HEK293 (cell line): Measurements from ENCODE around the gene BICD1.

Source experiments
- HOXC10 ChIP-seq: sonication (generic); formaldehyde crosslinking; IDR thresholded peaks from 2 replicates; pipeline ENCODE4 v1.8.1; 2023; ENCODE audit warnings: mild to moderate bottlenecking, missing genetic modification reagents
- REST ChIP-seq: fragments of 450-650 bp; formaldehyde crosslinking; IDR thresholded peaks from 2 replicates; pipeline ENCODE4 v1.5.1; 2016; ENCODE audit warnings: missing biosample characterization, missing genetic modification characterization
- ZIC2 ChIP-seq: fragments of 450-650 bp; formaldehyde crosslinking; IDR thresholded peaks from 2 replicates; pipeline ENCODE4 v1.5.1; 2016; ENCODE audit warnings: missing biosample characterization, missing genetic modification characterization
- ZNF10 ChIP-seq: fragments of 450-650 bp; formaldehyde crosslinking; IDR thresholded peaks from 2 replicates; pipeline ENCODE4 v1.5.1; 2017; ENCODE audit warnings: missing biosample characterization, missing genetic modification characterization
- ZNF138 ChIP-seq: fragments of 450-650 bp; formaldehyde crosslinking; IDR thresholded peaks from 2 replicates; pipeline ENCODE4 v1.5.1; 2016; ENCODE audit warnings: missing biosample characterization, missing genetic modification characterization, borderline replicate concordance
- ZNF16 ChIP-seq: fragments of 450-650 bp; formaldehyde crosslinking; IDR thresholded peaks from 2 replicates; pipeline ENCODE4 v1.5.1; 2016; ENCODE audit warnings: low read depth, missing biosample characterization, missing genetic modification characterization
- ZNF302 ChIP-seq: fragments of 450-650 bp; formaldehyde crosslinking; IDR thresholded peaks from 2 replicates; pipeline ENCODE4 v1.5.1; 2016; ENCODE audit warnings: missing biosample characterization, missing genetic modification characterization, low read depth
- ZNF473 ChIP-seq: fragments of 450-650 bp; formaldehyde crosslinking; IDR thresholded peaks from 2 replicates; pipeline ENCODE4 v1.5.1; 2017; ENCODE audit warnings: missing biosample characterization, missing genetic modification characterization
- ZNF692 ChIP-seq: fragments of 450-650 bp; formaldehyde crosslinking; IDR thresholded peaks from 2 replicates; pipeline ENCODE4 v1.5.1; 2016; ENCODE audit warnings: missing biosample characterization, missing genetic modification characterization
- ZNF76 ChIP-seq: fragments of 450-650 bp; formaldehyde crosslinking; IDR thresholded peaks from 2 replicates; pipeline ENCODE4; 2016; ENCODE audit warnings: low read depth, missing biosample characterization, missing genetic modification characterization, borderline replicate concordance
- ZSCAN18 ChIP-seq: fragments of 450-650 bp; formaldehyde crosslinking; IDR thresholded peaks from 2 replicates; pipeline ENCODE4 v1.5.1; 2016; ENCODE audit warnings: missing biosample characterization, missing genetic modification characterization
- TF ChIP-seq, protein P1 (sequence below): fragments of 450-650 bp; formaldehyde crosslinking; IDR thresholded peaks from 2 replicates; pipeline ENCODE4 v1.5.1; 2016; ENCODE audit warnings: missing biosample characterization, missing genetic modification characterization
- TF ChIP-seq, protein P2 (sequence below): fragments of 450-650 bp; formaldehyde crosslinking; IDR thresholded peaks from 2 replicates; pipeline ENCODE4 v1.5.0; 2017; ENCODE audit warnings: missing biosample characterization, missing genetic modification characterization, borderline replicate concordance

DNA sequence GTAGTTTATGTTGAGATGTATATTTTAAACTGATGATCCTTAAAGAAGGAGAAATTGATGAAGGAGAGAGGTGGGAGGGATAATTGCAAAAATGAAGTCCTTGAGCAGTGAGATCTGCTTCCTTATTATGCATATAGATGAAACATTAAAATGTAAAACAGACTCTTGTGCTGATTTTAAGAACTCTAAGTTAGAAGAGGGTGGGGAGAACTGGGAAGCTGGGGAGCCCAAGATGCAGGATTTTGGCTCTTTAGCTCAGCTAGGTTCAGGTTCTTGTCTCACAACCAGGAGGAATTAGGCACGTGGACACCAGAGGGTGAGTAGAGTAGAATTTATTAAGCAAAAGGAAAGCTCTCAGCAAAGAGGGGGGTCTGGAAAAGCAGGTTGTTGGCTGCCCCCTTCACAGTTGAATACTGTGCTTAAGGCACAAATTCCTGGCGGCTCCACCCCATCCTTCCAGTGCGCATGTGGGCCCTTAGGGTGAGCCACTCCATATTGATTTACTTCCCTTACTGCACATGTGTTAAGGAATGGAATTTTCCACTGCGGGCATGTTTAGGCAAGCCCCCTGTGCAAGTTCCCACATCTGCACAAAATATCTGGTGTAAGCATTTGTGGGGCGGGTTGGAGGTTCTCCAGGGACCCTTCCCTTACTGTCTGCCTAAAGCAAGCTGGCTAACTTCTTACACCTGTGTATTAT is 141.9 kb downstream of the BICD1 start:
- TF ChIP-seq ZNF76 (no peak), ZNF692 (tag by site-specific recombination) (no peak), ZNF302 (no peak), HOXC10 (no peak), ZSCAN18 (tag by site-specific recombination) (no peak), ZIC2 (tag by site-specific recombination) (no peak), REST (tag by site-specific recombination) (no peak), ZNF138 (tag by site-specific recombination) (no peak), ZNF10 (tag by site-specific recombination) (no peak), ZNF473 (tag by site-specific recombination) (no peak), ZNF16 (tag by site-specific recombination) (no peak)
- TF ChIP-seq, protein P1, sequence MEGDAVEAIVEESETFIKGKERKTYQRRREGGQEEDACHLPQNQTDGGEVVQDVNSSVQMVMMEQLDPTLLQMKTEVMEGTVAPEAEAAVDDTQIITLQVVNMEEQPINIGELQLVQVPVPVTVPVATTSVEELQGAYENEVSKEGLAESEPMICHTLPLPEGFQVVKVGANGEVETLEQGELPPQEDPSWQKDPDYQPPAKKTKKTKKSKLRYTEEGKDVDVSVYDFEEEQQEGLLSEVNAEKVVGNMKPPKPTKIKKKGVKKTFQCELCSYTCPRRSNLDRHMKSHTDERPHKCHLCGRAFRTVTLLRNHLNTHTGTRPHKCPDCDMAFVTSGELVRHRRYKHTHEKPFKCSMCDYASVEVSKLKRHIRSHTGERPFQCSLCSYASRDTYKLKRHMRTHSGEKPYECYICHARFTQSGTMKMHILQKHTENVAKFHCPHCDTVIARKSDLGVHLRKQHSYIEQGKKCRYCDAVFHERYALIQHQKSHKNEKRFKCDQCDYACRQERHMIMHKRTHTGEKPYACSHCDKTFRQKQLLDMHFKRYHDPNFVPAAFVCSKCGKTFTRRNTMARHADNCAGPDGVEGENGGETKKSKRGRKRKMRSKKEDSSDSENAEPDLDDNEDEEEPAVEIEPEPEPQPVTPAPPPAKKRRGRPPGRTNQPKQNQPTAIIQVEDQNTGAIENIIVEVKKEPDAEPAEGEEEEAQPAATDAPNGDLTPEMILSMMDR (tag by site-specific recombination) = no peak
- TF ChIP-seq, protein P2, sequence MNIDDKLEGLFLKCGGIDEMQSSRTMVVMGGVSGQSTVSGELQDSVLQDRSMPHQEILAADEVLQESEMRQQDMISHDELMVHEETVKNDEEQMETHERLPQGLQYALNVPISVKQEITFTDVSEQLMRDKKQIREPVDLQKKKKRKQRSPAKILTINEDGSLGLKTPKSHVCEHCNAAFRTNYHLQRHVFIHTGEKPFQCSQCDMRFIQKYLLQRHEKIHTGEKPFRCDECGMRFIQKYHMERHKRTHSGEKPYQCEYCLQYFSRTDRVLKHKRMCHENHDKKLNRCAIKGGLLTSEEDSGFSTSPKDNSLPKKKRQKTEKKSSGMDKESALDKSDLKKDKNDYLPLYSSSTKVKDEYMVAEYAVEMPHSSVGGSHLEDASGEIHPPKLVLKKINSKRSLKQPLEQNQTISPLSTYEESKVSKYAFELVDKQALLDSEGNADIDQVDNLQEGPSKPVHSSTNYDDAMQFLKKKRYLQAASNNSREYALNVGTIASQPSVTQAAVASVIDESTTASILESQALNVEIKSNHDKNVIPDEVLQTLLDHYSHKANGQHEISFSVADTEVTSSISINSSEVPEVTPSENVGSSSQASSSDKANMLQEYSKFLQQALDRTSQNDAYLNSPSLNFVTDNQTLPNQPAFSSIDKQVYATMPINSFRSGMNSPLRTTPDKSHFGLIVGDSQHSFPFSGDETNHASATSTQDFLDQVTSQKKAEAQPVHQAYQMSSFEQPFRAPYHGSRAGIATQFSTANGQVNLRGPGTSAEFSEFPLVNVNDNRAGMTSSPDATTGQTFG = no peak
